ENCODE results near the gene MSANTD2. TPM values are rescaled to one million over a fixed set of nuclear protein-coding genes. Genes with fewer than 3 reads are reported as not detected.

Gene MSANTD2
- total and polyA plus RNA-seq, 2 of the 4 experiments (the other 2 are of a cell fraction): 5.0 to 6.0 TPM

DNA sequence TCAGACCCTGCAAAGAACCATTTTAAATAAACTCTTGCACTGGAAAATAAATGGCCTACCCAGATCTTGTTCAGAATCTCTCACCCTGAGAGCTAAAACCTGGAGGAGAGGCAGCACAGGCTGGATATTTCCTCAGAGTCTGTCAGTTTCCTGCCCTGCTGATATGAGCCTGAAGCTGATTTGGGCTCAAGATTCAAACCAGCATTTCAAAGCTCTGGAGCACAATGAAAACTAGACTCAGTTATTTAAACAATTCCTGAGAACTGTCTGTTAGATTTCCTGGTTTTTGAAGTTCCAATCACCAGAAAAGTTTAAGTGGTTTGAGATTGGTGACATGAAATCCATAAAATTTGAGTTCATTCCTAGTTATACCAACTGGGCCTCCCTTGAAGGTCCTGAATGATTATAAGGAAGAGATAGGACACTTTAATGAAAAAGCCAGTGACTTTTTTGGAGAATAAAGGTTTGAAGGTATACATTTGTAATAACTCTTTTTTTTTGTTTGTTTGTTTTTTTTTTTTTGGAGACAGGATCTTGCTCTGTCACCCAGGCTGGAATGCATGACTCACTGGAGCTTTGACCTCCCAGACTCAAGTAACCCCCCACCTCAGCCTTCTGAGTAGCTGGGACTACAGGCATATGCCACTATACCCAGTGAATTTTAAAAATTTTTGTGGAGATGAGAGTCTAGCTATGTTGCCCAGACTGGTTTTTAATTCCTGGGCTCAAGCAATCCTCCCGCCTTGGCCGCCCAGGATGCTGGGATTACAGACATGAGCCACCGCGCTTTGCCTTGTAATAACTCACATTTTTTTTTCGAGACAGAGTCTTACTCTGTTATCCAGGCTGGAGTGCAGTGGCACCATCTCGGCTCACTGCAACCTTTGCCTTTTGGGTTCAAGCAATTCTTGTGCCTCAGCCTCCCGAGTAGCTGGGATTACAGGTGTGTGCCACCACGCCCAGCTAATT is 30.1 kb downstream of the MSANTD2 start:
- in situ Hi-C loops (cut with MboI; ENCODE audit: low sequenced_read_pairs) (loop anchor here (10.0 kb wide), 1 partner anchor 65 kb away; no protein-coding TSS in a partner anchor), intact Hi-C loops (cut with micrococcal nuclease) (no loop called here)
- H3K36me3 ChIP-seq (ENCODE audit: control insufficient read depth, insufficient read depth, low read length): peaks cover 12% of the 10 kb centered on the region

More for the DNA sequence above, 30.1 kb downstream of the MSANTD2 start:
- BruUV-seq (replicated peaks): no TSS peak
- Histone ChIP-seq H2BK5ac (ENCODE audit: low read depth, low read length, poor library complexity, severe bottlenecking) (no peak overlapping the region), H3K14ac (replicated peaks; ENCODE audit: low read depth, low read length) (no peak overlapping the region), H3K4ac (ENCODE audit: low read depth, low read length) (0 out of 2 replicates have a peak overlapping the region, but pooled peaks have one; percentile 15), H2BK15ac (ENCODE audit: low read depth, low read length) (no peak overlapping the region), H3K23ac (ENCODE audit: low read depth, low read length) (no peak overlapping the region), H3K4me2 (ENCODE audit: low read depth, low read length) (no peak overlapping the region), H4K91ac (ENCODE audit: insufficient read depth, low read depth, low read length) (no peak overlapping the region; the same call in 1 of the 2 replicates), H3K9ac (ENCODE audit: low read depth, low read length) (no peak overlapping the region), H2BK120ac (ENCODE audit: low read depth, low read length) (no peak overlapping the region), H3K9me3 (ENCODE audit: control insufficient read depth, insufficient read depth, low read length) (no peaks in the 10 kb centered on the region), H3K4me1 (ENCODE audit: control insufficient read depth, insufficient read depth, low read length) (peaks cover 4% of the 10 kb centered on the region; the same call in 1 of the 2 replicates), H4K20me1 (ENCODE audit: insufficient read depth, low read length) (peaks cover 4% of the 10 kb centered on the region; the same call in 1 of the 2 replicates), H3K18ac (ENCODE audit: low read depth, low read length) (no peak overlapping the region), H4K5ac (ENCODE audit: low read depth, low read length) (no peak overlapping the region), H3K56ac (ENCODE audit: extremely low read depth, insufficient read depth, low read length) (no peak overlapping the region), H2AFZ (replicated peaks; ENCODE audit: low read length, poor library complexity) (no peak overlapping the region), H2BK20ac (ENCODE audit: low read depth, low read length) (no peak overlapping the region), H3K9me1 (ENCODE audit: insufficient read depth, low read length) (0 out of 2 replicates have a peak, but pooled peaks cover 3% of the 10 kb centered on the region), H3K79me1 (ENCODE audit: low read depth in 1 of 2, low read length in 2 of 2) (peaks cover 9 to 21% of the 10 kb centered on the region in 2 experiments), H3K27me3 (ENCODE audit: control insufficient read depth, insufficient read depth, low read length) (no peaks in the 10 kb centered on the region), H3K27ac (ENCODE audit: insufficient read depth, low read length) (no peak overlapping the region), H4K8ac (ENCODE audit: low read depth in 2 of 2, low read length in 2 of 2) (no peak overlapping the region), H2AK9ac (replicated peaks; ENCODE audit: low read depth, low read length, poor library complexity) (no peak overlapping the region), H2AK5ac (ENCODE audit: low read depth, low read length) (no peak overlapping the region), H3K4me3 (ENCODE audit: insufficient read depth, low read depth, low read length) (no peak overlapping the region)
- dilution Hi-C loops (cut with HindIII; ENCODE audit: low sequenced_read_pairs, unreplicated experiment): no loop called here
- DNase-seq (peak; percentile 35), ATAC-seq (ENCODE audit: low read depth) (peak; percentile 49)
- ChIA-PET POLR2A (ENCODE audit: unreplicated experiment) (interaction anchor here (0.5 kb wide), 1 partner anchor 87 kb away, joined by 6 read pairs; no protein-coding TSS in a partner anchor), CTCF (interaction anchor here (0.6 to 1.5 kb wide), 2 partner anchors 28 to 368 kb away, joined by 4 to 5 read pairs; no protein-coding TSS in a partner anchor)
- WGBS, 2 experiments (ENCODE audit: extremely low coverage in 2 of 2, insufficient read length in 1 of 2): 61% methylated on average over 3 of the region's 8 CpGs; no CpG with 5 or more reads in 1 of the 2 experiments
- TF ChIP-seq FOS (IDR thresholded peaks at IDR 0.05; ENCODE audit: low read depth, low read length): no peak
- TF ChIP-seq RFX5 (IDR thresholded peaks at IDR 0.05; ENCODE audit: low read depth, low read length): no peak
- no peak for TF ChIP-seq SMC3 (IDR thresholded peaks at IDR 0.05; ENCODE audit: low read depth, low read length)
- TF ChIP-seq MAFK (IDR thresholded peaks at IDR 0.05; ENCODE audit: low read depth, low read length): no peak
- TF ChIP-seq, protein P1, sequence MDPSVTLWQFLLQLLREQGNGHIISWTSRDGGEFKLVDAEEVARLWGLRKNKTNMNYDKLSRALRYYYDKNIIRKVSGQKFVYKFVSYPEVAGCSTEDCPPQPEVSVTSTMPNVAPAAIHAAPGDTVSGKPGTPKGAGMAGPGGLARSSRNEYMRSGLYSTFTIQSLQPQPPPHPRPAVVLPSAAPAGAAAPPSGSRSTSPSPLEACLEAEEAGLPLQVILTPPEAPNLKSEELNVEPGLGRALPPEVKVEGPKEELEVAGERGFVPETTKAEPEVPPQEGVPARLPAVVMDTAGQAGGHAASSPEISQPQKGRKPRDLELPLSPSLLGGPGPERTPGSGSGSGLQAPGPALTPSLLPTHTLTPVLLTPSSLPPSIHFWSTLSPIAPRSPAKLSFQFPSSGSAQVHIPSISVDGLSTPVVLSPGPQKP (IDR thresholded peaks at IDR 0.05; ENCODE audit: borderline replicate concordance, low read depth, low read length): no peak
- no peak for TF ChIP-seq BHLHE40 (IDR thresholded peaks at IDR 0.05; ENCODE audit: low read depth, low read length)
- TF ChIP-seq MAZ (IDR thresholded peaks at IDR 0.05; ENCODE audit: borderline replicate concordance, low read depth, low read length): no peak
- TF ChIP-seq POLR2A (IDR thresholded peaks at IDR 0.05; ENCODE audit: low read depth, low read length): no peak
